Measurements from ENCODE around the gene REEP6.

Gene REEP6

GRCh38 chr19:1457031-1457739 lies 33.8 kb upstream of the REEP6 start:
- DNase-seq, result no peak

- DNase-seq, result no peak
These were observed 33.1 kb upstream of the REEP6 start for GRCh38 chr19:1457892-1458291.

- no peak for DNase-seq
These were observed 31.5 kb upstream of the REEP6 start for GRCh38 chr19:1459479-1459878.

- DNase-seq, result no peak
These were observed 30.7 kb upstream of the REEP6 start for GRCh38 chr19:1460033-1460995.

- DNase-seq, result no peak
These were observed 29.1 kb upstream of the REEP6 start for GRCh38 chr19:1461862-1462261.

GRCh38 chr19:1465191-1466016 lies 25.6 kb upstream of the REEP6 start:
- DNase-seq, result peak; percentile 42

GRCh38 chr19:1466018-1466460 lies 24.9 kb upstream of the REEP6 start:
- DNase-seq, result no peak

GRCh38 chr19:1466461-1467214 lies 24.3 kb upstream of the REEP6 start:
- DNase-seq, result no peak

- no peak for DNase-seq
These were observed 23.8 kb upstream of the REEP6 start for GRCh38 chr19:1467215-1467489.

- no peak for DNase-seq
These were observed 23.3 kb upstream of the REEP6 start for GRCh38 chr19:1467490-1468273.

GRCh38 chr19:1468274-1468820 lies 22.6 kb upstream of the REEP6 start:
- DNase-seq, result no peak

- DNase-seq, result peak; percentile 24
These were observed 22.1 kb upstream of the REEP6 start for GRCh38 chr19:1468821-1469254.

- DNase-seq, result peak; percentile 30
These were observed 21.5 kb upstream of the REEP6 start for GRCh38 chr19:1469255-1470054.

- no peak for DNase-seq
These were observed 21.0 kb upstream of the REEP6 start for GRCh38 chr19:1470055-1470304.

- peak; percentile 78 for DNase-seq
These were observed 20.5 kb upstream of the REEP6 start for GRCh38 chr19:1470305-1471009.

- peak; percentile 17 for DNase-seq
These were observed 19.9 kb upstream of the REEP6 start for GRCh38 chr19:1471010-1471514.

- DNase-seq, result peak; percentile 22
These were observed 19.3 kb upstream of the REEP6 start for GRCh38 chr19:1471515-1472160.

- no peak for DNase-seq
These were observed 18.5 kb upstream of the REEP6 start for GRCh38 chr19:1472231-1473084.
